Thoracic aorta (tissue), 2 donors: ENCODE results near the gene SUSD2. TPM values are rescaled to one million over a fixed set of nuclear protein-coding genes. Genes with fewer than 3 reads are reported as not detected.
A peak's percentile ranks its signal among the peaks of the same experiment; 100 is the strongest.
"Not testable (repeated sequence)": the region's sequence is repeated elsewhere in the genome, so short reads cannot be mapped to it uniquely, and the experiment has no call there.

Experiments
- ATAC-seq: fragments of 150-250 bp; one replicate; pipeline ENCODE4 v1.8.0; 2017; ENCODE audit warnings: low read depth; ENCODE audit not compliant: insufficient number of reproducible peaks, low FRiP score
- DNase-seq: peaks from one replicate; pipeline ENCODE4 v3.0.0-alpha.2; 2020; ENCODE audit warnings: low spot score
- H3K27ac ChIP-seq, 2 donors: fragments of 200-600 bp; sonication (generic); 1 replicate in 1 of 2; 2 replicates in 1 of 2; pipeline ENCODE4 v1.5.1; 2016; ENCODE audit warnings: mild to moderate bottlenecking in 2 of 2, moderate library complexity in 2 of 2
- H3K27me3 ChIP-seq: fragments of 200-600 bp; sonication (generic); replicated peaks from 2 replicates; pipeline ENCODE4 v1.6.0; 2016; ENCODE audit warnings: mild to moderate bottlenecking; ENCODE audit not compliant: insufficient read depth
- H3K36me3 ChIP-seq: fragments of 200-600 bp; sonication (generic); one replicate; pipeline ENCODE4 v1.5.1; 2016
- H3K4me1 ChIP-seq, 2 donors: fragments of 200-600 bp; sonication (generic); 1 replicate in 1 of 2; 2 replicates in 1 of 2; pipeline versions ENCODE4 v1.5.1 to v1.6.0; 2016; ENCODE audit warnings: low read depth in 2 of 2, mild to moderate bottlenecking in 1 of 2; ENCODE audit not compliant: control insufficient read depth in 1 of 2
- H3K4me3 ChIP-seq: fragments of 200-600 bp; sonication (generic); 2 replicates; pipeline ENCODE4 v1.5.1; 2016; ENCODE audit warnings: mild to moderate bottlenecking
- H3K9me3 ChIP-seq: fragments of 200-600 bp; sonication (generic); 2 replicates; pipeline ENCODE4 v1.5.1; 2016
- CTCF ChIP-seq: fragments of 200-600 bp; sonication (generic); IDR thresholded peaks from one replicate; pipeline ENCODE4 v1.5.1; 2019; ENCODE audit warnings: antibody characterized with exemption
- total RNA-seq, 2 donors: library from RNA; depleted of rRNA; stranded (reverse); fragments of >200 nt; gene quantifications; one replicate each; pipeline versions ENCODE4 v1.1.0 to v1.2.3, GENCODE V29; 2016

SUSD2 gene, protein sequence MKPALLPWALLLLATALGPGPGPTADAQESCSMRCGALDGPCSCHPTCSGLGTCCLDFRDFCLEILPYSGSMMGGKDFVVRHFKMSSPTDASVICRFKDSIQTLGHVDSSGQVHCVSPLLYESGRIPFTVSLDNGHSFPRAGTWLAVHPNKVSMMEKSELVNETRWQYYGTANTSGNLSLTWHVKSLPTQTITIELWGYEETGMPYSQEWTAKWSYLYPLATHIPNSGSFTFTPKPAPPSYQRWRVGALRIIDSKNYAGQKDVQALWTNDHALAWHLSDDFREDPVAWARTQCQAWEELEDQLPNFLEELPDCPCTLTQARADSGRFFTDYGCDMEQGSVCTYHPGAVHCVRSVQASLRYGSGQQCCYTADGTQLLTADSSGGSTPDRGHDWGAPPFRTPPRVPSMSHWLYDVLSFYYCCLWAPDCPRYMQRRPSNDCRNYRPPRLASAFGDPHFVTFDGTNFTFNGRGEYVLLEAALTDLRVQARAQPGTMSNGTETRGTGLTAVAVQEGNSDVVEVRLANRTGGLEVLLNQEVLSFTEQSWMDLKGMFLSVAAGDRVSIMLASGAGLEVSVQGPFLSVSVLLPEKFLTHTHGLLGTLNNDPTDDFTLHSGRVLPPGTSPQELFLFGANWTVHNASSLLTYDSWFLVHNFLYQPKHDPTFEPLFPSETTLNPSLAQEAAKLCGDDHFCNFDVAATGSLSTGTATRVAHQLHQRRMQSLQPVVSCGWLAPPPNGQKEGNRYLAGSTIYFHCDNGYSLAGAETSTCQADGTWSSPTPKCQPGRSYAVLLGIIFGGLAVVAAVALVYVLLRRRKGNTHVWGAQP
- total RNA-seq, result 10 to 100 TPM; 16.8 to 43.2 TPM

- Histone ChIP-seq H3K27ac (peak within 1 kb of the TSS; percentile 86 to 91), H3K27me3 (no peaks in the 10 kb centered on the region), H3K4me1 (peaks cover 34 to 72% of the 10 kb centered on the region in 2 donors), H3K9me3 (no peaks in the 10 kb centered on the region), H3K4me3 (peak within 1 kb of the TSS; percentile 48), H3K36me3 (peaks cover 10% of the 10 kb centered on the region)
- no peak for DNase-seq
- ATAC-seq, result no peak
- TF ChIP-seq CTCF, result no peak
Observed at GRCh38 chr22:24181088-24181995, at the start of gene SUSD2. SUSD2 (plus strand) TSS chr22:24181487; CDS start chr22:24181520, 33 bp downstream.

DNA sequence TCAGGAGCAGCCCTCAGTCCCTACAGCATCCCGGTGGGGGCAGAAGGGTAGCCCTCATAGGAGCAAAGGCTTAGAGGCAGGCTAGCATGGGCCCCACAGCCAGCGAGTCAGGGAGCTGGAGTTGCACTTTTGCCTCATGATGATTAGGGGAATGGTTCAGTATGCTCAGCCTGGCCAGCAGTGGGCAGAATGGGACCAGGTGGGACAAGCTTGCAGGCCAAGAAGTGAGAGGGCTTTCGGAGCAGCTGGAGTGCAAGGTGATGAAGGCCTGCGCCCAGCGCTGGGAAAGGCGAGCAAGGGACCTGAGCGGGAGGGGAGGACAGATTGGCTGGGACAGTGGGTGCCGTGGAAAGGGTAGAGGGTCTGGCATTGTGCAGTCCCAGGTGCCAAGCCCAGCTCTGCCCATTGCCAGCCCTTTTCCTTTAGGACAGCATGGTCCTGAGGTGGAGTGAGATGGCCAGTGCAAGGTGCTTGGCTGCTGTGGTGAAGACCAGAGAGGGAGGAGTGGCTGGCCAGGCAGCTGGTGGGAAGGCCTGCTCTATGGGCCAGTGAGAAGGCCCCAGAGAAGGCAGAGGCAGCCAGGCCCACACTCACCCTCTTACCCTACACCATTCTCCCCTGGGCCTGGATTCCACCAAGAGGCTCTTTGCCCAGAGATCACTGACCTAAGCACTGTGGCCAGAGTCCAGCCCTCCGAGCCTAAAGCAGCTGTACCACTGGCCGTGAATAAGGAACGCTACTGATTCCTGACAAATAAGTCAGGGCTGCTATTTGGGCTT is 47.9 kb upstream of the SUSD2 start:
- Histone ChIP-seq H3K4me3 (no peak overlapping the region), H3K36me3 (peaks cover 6% of the 10 kb centered on the region), H3K4me1 (peaks cover 11 to 32% of the 10 kb centered on the region in 2 donors), H3K9me3 (no peaks in the 10 kb centered on the region), H3K27ac (peak overlapping the region in 1 of 2 donors; percentile 17), H3K27me3 (no peaks in the 10 kb centered on the region)
- no peak for DNase-seq
- TF ChIP-seq CTCF, result peak; percentile 24
- ATAC-seq, result no peak

DNA sequence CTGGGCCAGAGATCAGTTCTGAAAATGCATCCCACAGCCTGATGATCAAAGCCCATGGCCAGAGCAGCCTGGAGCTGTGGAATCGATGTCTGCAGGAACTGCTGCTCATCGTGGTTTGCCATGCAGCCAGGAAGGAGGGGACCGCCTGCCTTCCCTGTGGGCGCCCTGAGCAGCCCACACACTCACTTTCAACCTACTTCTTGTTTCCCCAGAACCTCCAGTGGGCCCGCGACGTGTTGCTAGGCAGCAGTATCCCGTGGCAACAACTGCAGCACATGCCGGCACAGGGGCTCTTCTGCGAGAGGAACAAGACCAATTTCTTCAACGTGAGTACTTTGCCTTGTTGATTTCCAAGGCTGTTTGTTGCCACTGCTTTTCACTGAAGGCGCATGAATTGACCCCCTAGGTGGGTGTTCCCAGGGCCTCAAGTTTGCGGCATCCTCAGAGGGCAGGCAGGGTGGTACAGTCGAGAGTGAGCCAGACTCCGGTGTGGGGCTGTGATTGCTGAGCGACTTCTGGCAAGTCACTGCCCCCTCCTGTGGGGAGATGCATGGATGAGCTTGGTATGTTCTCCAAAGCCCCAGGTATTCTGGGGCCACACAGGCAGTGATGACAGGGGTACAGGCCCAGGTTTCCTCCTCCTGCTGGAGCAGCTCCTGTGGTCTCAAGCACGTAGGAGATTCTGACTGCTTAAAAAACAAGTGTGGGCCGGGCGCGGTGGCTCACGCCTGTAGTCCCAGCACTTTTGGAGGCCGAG is 47.0 kb upstream of the SUSD2 start:
- no peak overlapping the region for H3K4me3 ChIP-seq
- TF ChIP-seq CTCF, result no peak
- H3K9me3 ChIP-seq, result no peaks in the 10 kb centered on the region
- peaks cover 6% of the 10 kb centered on the region for H3K36me3 ChIP-seq
- DNase-seq (no peak), ATAC-seq (no peak)
- peaks cover 11 to 29% of the 10 kb centered on the region in 2 donors for H3K4me1 ChIP-seq
- no peaks in the 10 kb centered on the region for H3K27me3 ChIP-seq
- peak overlapping the region in 1 of 2 donors; percentile 17 for H3K27ac ChIP-seq

GRCh38 chr22:24136533-24136932 is 44.8 kb upstream of the SUSD2 start:
- H3K27ac ChIP-seq, ATAC-seq, DNase-seq, H3K9me3 ChIP-seq, H3K36me3 ChIP-seq, H3K4me3 ChIP-seq, H3K27me3 ChIP-seq: not testable (repeated sequence)
- H3K4me1 ChIP-seq, result peaks cover 23 to 49% of the 10 kb centered on the region in 2 donors
